GM23338 (cell line): Measurements from ENCODE around the gene COL9A1.

Experiments used
- CREB1 ChIP-seq: fragments of 250-450 bp; sonication (Bioruptor Pico); IDR thresholded peaks from 2 replicates; pipeline ENCODE4 v1.5.0; 2020; ENCODE audit warnings: low read depth, mild to moderate bottlenecking, moderate library complexity
- EZH2 ChIP-seq: fragments of 200-600 bp; sonication (generic); IDR thresholded peaks from one replicate; pipeline ENCODE4 v1.8.0; 2017; ENCODE audit warnings: antibody characterized with exemption, mild to moderate bottlenecking, low read depth; ENCODE audit not compliant: unreplicated experiment
- EZH2phosphoT487 ChIP-seq: fragments of 200-600 bp; sonication (generic); IDR thresholded peaks from one replicate; pipeline ENCODE4 v1.8.1; 2018; ENCODE audit warnings: antibody characterized with exemption; ENCODE audit not compliant: unreplicated experiment
- POLR2AphosphoS5 ChIP-seq: IDR thresholded peaks from 2 replicates; pipeline ENCODE4 v1.6.1; 2016; ENCODE audit warnings: antibody characterized with exemption, low read depth
- STAT1 ChIP-seq: IDR thresholded peaks from one replicate; pipeline ENCODE4 v1.6.1; 2016; ENCODE audit warnings: antibody characterized with exemption; ENCODE audit not compliant: unreplicated experiment
- TF ChIP-seq, protein P1 (sequence below), 2 experiments: fragments of 200-600 bp in 1 of 2; sonication (generic) in 1 of 2; conservative IDR thresholded peaks; 2 replicates each; pipeline versions ENCODE4 v1.5.1 to v1.6.1; 2016 to 2017; ENCODE audit warnings: antibody characterized with exemption in 2 of 2, low read depth in 2 of 2, mild to moderate bottlenecking in 2 of 2, moderate library complexity in 1 of 2
- TF ChIP-seq, protein P2 (sequence below): IDR thresholded peaks from 2 replicates; pipeline ENCODE4 v1.6.1; 2016; ENCODE audit warnings: antibody characterized with exemption
- TF ChIP-seq, protein P3 (sequence below): IDR thresholded peaks from one replicate; pipeline ENCODE4 v1.6.1; 2018; ENCODE audit warnings: antibody characterized with exemption; ENCODE audit not compliant: unreplicated experiment
- TF ChIP-seq, protein P4 (sequence below): fragments of 250-450 bp; sonication (Bioruptor Pico); IDR thresholded peaks from 2 replicates; pipeline ENCODE4 v1.5.0; 2020; ENCODE audit warnings: mild to moderate bottlenecking, moderate library complexity

GRCh38 chr6:70282312-70282918 lies 20.5 kb downstream of the COL9A1 start:
- TF ChIP-seq EZH2 = no peak
- no peak for TF ChIP-seq EZH2phosphoT487
- TF ChIP-seq, protein P1, sequence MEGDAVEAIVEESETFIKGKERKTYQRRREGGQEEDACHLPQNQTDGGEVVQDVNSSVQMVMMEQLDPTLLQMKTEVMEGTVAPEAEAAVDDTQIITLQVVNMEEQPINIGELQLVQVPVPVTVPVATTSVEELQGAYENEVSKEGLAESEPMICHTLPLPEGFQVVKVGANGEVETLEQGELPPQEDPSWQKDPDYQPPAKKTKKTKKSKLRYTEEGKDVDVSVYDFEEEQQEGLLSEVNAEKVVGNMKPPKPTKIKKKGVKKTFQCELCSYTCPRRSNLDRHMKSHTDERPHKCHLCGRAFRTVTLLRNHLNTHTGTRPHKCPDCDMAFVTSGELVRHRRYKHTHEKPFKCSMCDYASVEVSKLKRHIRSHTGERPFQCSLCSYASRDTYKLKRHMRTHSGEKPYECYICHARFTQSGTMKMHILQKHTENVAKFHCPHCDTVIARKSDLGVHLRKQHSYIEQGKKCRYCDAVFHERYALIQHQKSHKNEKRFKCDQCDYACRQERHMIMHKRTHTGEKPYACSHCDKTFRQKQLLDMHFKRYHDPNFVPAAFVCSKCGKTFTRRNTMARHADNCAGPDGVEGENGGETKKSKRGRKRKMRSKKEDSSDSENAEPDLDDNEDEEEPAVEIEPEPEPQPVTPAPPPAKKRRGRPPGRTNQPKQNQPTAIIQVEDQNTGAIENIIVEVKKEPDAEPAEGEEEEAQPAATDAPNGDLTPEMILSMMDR (conservative IDR thresholded peaks at IDR 0.05; ENCODE audit: low read depth in 2 of 2) = no peak
- no peak for TF ChIP-seq POLR2AphosphoS5
- TF ChIP-seq, protein P2, sequence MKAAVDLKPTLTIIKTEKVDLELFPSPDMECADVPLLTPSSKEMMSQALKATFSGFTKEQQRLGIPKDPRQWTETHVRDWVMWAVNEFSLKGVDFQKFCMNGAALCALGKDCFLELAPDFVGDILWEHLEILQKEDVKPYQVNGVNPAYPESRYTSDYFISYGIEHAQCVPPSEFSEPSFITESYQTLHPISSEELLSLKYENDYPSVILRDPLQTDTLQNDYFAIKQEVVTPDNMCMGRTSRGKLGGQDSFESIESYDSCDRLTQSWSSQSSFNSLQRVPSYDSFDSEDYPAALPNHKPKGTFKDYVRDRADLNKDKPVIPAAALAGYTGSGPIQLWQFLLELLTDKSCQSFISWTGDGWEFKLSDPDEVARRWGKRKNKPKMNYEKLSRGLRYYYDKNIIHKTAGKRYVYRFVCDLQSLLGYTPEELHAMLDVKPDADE = no peak
- TF ChIP-seq, protein P3, sequence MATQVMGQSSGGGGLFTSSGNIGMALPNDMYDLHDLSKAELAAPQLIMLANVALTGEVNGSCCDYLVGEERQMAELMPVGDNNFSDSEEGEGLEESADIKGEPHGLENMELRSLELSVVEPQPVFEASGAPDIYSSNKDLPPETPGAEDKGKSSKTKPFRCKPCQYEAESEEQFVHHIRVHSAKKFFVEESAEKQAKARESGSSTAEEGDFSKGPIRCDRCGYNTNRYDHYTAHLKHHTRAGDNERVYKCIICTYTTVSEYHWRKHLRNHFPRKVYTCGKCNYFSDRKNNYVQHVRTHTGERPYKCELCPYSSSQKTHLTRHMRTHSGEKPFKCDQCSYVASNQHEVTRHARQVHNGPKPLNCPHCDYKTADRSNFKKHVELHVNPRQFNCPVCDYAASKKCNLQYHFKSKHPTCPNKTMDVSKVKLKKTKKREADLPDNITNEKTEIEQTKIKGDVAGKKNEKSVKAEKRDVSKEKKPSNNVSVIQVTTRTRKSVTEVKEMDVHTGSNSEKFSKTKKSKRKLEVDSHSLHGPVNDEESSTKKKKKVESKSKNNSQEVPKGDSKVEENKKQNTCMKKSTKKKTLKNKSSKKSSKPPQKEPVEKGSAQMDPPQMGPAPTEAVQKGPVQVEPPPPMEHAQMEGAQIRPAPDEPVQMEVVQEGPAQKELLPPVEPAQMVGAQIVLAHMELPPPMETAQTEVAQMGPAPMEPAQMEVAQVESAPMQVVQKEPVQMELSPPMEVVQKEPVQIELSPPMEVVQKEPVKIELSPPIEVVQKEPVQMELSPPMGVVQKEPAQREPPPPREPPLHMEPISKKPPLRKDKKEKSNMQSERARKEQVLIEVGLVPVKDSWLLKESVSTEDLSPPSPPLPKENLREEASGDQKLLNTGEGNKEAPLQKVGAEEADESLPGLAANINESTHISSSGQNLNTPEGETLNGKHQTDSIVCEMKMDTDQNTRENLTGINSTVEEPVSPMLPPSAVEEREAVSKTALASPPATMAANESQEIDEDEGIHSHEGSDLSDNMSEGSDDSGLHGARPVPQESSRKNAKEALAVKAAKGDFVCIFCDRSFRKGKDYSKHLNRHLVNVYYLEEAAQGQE = no peak
- 0 out of 2 replicates have a peak, but pooled peaks have one; percentile 40 for TF ChIP-seq CREB1
- TF ChIP-seq, protein P4, sequence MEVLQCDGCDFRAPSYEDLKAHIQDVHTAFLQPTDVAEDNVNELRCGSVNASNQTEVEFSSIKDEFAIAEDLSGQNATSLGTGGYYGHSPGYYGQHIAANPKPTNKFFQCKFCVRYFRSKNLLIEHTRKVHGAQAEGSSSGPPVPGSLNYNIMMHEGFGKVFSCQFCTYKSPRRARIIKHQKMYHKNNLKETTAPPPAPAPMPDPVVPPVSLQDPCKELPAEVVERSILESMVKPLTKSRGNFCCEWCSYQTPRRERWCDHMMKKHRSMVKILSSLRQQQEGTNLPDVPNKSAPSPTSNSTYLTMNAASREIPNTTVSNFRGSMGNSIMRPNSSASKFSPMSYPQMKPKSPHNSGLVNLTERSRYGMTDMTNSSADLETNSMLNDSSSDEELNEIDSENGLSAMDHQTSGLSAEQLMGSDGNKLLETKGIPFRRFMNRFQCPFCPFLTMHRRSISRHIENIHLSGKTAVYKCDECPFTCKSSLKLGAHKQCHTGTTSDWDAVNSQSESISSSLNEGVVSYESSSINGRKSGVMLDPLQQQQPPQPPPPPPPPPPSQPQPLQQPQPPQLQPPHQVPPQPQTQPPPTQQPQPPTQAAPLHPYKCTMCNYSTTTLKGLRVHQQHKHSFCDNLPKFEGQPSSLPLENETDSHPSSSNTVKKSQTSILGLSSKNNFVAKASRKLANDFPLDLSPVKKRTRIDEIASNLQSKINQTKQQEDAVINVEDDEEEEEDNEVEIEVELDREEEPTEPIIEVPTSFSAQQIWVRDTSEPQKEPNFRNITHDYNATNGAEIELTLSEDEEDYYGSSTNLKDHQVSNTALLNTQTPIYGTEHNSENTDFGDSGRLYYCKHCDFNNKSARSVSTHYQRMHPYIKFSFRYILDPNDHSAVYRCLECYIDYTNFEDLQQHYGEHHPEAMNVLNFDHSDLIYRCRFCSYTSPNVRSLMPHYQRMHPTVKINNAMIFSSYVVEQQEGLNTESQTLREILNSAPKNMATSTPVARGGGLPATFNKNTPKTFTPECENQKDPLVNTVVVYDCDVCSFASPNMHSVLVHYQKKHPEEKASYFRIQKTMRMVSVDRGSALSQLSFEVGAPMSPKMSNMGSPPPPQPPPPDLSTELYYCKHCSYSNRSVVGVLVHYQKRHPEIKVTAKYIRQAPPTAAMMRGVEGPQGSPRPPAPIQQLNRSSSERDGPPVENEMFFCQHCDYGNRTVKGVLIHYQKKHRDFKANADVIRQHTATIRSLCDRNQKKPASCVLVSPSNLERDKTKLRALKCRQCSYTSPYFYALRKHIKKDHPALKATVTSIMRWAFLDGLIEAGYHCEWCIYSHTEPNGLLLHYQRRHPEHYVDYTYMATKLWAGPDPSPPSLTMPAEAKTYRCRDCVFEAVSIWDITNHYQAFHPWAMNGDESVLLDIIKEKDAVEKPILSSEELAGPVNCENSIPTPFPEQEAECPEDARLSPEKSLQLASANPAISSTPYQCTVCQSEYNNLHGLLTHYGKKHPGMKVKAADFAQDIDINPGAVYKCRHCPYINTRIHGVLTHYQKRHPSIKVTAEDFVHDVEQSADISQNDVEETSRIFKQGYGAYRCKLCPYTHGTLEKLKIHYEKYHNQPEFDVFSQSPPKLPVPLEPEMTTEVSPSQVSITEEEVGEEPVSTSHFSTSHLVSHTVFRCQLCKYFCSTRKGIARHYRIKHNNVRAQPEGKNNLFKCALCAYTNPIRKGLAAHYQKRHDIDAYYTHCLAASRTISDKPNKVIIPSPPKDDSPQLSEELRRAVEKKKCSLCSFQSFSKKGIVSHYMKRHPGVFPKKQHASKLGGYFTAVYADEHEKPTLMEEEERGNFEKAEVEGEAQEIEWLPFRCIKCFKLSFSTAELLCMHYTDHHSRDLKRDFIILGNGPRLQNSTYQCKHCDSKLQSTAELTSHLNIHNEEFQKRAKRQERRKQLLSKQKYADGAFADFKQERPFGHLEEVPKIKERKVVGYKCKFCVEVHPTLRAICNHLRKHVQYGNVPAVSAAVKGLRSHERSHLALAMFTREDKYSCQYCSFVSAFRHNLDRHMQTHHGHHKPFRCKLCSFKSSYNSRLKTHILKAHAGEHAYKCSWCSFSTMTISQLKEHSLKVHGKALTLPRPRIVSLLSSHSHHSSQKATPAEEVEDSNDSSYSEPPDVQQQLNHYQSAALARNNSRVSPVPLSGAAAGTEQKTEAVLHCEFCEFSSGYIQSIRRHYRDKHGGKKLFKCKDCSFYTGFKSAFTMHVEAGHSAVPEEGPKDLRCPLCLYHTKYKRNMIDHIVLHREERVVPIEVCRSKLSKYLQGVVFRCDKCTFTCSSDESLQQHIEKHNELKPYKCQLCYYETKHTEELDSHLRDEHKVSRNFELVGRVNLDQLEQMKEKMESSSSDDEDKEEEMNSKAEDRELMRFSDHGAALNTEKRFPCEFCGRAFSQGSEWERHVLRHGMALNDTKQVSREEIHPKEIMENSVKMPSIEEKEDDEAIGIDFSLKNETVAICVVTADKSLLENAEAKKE (CRISPR knock-in tag) = no peak
- no peak for TF ChIP-seq STAT1
